ENCODE data around the gene PARP15. TPM values are rescaled to one million over a fixed set of nuclear protein-coding genes. Genes with fewer than 3 reads are reported as not detected.

The PARP15 gene
- total RNA-seq, 1 donor from 2014 or later = 213 TPM

- H3K27ac Mint-ChIP-seq = peak overlapping the region; percentile 74
- no peak for DNase-seq
- H3K36me3 Mint-ChIP-seq (ENCODE audit: low read depth) = peaks cover 58% of the 10 kb centered on the region
- H3K9me3 Mint-ChIP-seq = no peaks in the 10 kb centered on the region
- H3K4me3 Mint-ChIP-seq = no peak overlapping the region
- CTCF ChIA-PET = no interaction called here
- POLR2A ChIA-PET = interaction anchor here (0.6 to 1.0 kb wide), 2 partner anchors 20 to 36 kb away, joined by 3 to 4 read pairs; no protein-coding TSS in a partner anchor
- no peaks in the 10 kb centered on the region for H3K27me3 Mint-ChIP-seq
- peaks cover 68% of the 10 kb centered on the region for H3K4me1 Mint-ChIP-seq
- TF ChIP-seq, protein P1, sequence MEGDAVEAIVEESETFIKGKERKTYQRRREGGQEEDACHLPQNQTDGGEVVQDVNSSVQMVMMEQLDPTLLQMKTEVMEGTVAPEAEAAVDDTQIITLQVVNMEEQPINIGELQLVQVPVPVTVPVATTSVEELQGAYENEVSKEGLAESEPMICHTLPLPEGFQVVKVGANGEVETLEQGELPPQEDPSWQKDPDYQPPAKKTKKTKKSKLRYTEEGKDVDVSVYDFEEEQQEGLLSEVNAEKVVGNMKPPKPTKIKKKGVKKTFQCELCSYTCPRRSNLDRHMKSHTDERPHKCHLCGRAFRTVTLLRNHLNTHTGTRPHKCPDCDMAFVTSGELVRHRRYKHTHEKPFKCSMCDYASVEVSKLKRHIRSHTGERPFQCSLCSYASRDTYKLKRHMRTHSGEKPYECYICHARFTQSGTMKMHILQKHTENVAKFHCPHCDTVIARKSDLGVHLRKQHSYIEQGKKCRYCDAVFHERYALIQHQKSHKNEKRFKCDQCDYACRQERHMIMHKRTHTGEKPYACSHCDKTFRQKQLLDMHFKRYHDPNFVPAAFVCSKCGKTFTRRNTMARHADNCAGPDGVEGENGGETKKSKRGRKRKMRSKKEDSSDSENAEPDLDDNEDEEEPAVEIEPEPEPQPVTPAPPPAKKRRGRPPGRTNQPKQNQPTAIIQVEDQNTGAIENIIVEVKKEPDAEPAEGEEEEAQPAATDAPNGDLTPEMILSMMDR (IDR thresholded peaks at IDR 0.05) = no peak
- peak; percentile 68 for ATAC-seq (ENCODE audit: low read depth)
- intact Hi-C loops (cut with micrococcal nuclease) = loop anchor here (1.0 kb wide), 1 partner anchor 9 kb away; no protein-coding TSS in a partner anchor
Observed at GRCh38 chr3:122598556-122598955, 21.1 kb downstream of the PARP15 start.

GRCh38 chr3:122602011-122602710 lies 24.7 kb downstream of the PARP15 start:
- H3K9me3 Mint-ChIP-seq = no peaks in the 10 kb centered on the region
- POLR2A ChIA-PET = no interaction called here
- no peaks in the 10 kb centered on the region for H3K27me3 Mint-ChIP-seq
- no peak for DNase-seq
- H3K4me3 Mint-ChIP-seq = no peak overlapping the region
- ATAC-seq (ENCODE audit: low read depth) = no peak
- TF ChIP-seq, protein P1 (IDR thresholded peaks at IDR 0.05) = no peak
- intact Hi-C loops (cut with micrococcal nuclease) = no loop called here
- peak overlapping the region; percentile 44 for H3K27ac Mint-ChIP-seq
- CTCF ChIA-PET = no interaction called here
- H3K36me3 Mint-ChIP-seq (ENCODE audit: low read depth) = peaks cover 54% of the 10 kb centered on the region
- H3K4me1 Mint-ChIP-seq = peaks cover 54% of the 10 kb centered on the region

DNA sequence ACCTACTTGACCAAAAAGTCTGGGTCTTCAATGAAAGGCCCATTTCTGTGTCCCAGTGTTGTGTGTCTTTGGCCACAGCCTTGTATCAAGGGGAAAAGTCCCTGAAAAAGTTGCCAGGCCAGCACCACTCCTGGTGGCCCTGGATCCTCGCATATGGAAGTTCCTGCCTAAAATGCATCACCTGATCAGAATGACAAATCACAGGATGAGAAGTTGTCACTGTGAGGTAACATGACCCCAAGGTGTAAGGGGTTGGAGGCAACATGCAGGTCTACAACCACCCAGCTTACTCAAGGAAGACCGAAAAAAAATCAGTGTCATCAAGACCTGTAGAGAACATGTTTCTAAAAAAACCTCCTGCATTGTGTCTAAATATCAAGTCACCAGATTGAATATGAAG lies 25.6 kb downstream of the PARP15 start:
- TF ChIP-seq, protein P1 (IDR thresholded peaks at IDR 0.05) = no peak
- CTCF ChIA-PET = no interaction called here
- H3K27me3 Mint-ChIP-seq = no peaks in the 10 kb centered on the region
- H3K27ac Mint-ChIP-seq = no peak overlapping the region
- H3K9me3 Mint-ChIP-seq = no peaks in the 10 kb centered on the region
- ATAC-seq (ENCODE audit: low read depth) (no peak), DNase-seq (no peak)
- intact Hi-C loops (cut with micrococcal nuclease) = no loop called here
- H3K4me1 Mint-ChIP-seq = peaks cover 54% of the 10 kb centered on the region
- peaks cover 60% of the 10 kb centered on the region for H3K36me3 Mint-ChIP-seq (ENCODE audit: low read depth)
- no peak overlapping the region for H3K4me3 Mint-ChIP-seq
- POLR2A ChIA-PET = interaction anchor here (1.0 to 1.5 kb wide), 3 partner anchors 8 to 16 kb away, joined by 3 to 5 read pairs (median 3); no protein-coding TSS in a partner anchor

GRCh38 chr3:122606330-122606729 lies 28.9 kb downstream of the PARP15 start:
- Mint-ChIP-seq H3K27me3 (no peaks in the 10 kb centered on the region), H3K4me1 (peaks cover 53% of the 10 kb centered on the region), H3K9me3 (no peaks in the 10 kb centered on the region), H3K27ac (peak overlapping the region; percentile 65), H3K36me3 (ENCODE audit: low read depth) (peaks cover 76% of the 10 kb centered on the region), H3K4me3 (no peak overlapping the region)
- ChIA-PET CTCF (no interaction called here), POLR2A (no interaction called here)
- intact Hi-C loops (cut with micrococcal nuclease) = no loop called here
- DNase-seq = no peak
- TF ChIP-seq, protein P1 (IDR thresholded peaks at IDR 0.05) = no peak
- no peak for ATAC-seq (ENCODE audit: low read depth)

DNA sequence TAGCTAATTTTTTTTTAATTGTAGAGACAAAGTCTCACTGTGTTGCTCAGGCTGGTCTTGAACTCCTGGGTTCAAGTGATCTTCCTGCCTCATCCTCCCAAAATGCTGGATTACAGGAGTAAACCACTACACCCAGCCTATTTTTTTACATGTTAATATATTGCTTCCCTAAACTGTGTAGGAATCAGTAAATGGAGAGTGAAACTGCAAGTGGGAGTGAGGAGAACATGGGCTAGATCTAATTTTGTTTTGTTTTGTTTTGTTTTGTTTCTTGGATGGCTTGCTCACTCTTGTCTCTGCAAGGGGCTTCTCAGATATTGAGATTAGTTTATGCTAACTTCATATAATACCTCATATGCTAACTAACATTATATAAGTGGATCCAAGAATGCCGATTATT lies 31.5 kb downstream of the PARP15 start:
- no peak for DNase-seq
- intact Hi-C loops (cut with micrococcal nuclease) = no loop called here
- Mint-ChIP-seq H3K36me3 (ENCODE audit: low read depth) (peaks cover 73% of the 10 kb centered on the region), H3K27me3 (no peaks in the 10 kb centered on the region), H3K27ac (peak overlapping the region; percentile 75), H3K4me3 (no peak overlapping the region), H3K4me1 (peaks cover 46% of the 10 kb centered on the region), H3K9me3 (no peaks in the 10 kb centered on the region)
- CTCF ChIA-PET = no interaction called here
- POLR2A ChIA-PET = interaction anchor here (0.7 kb wide), 4 partner anchors 26 to 62 kb away, joined by 3 to 7 read pairs (median 6); no protein-coding TSS in a partner anchor
- TF ChIP-seq, protein P1 (IDR thresholded peaks at IDR 0.05) = no peak
- ATAC-seq (ENCODE audit: low read depth) = no peak
